Effector CD4-positive, alpha-beta T cell (primary cell): ENCODE measurements around the gene HS6ST2. TPM values are rescaled to one million over a fixed set of nuclear protein-coding genes. Genes with fewer than 3 reads are reported as not detected.
"Not testable (repeated sequence)": the region's sequence is repeated elsewhere in the genome, so short reads cannot be mapped to it uniquely, and the experiment has no call there.

Source experiments
- DNase-seq: peaks from one replicate; pipeline ENCODE4 v3.0.0-alpha.2; 2020
- total RNA-seq: gene quantifications from one replicate; lab custom pipeline; 2026; lab: John Stamatoyannopoulos, UW

HS6ST2 gene
- not detected for total RNA-seq

GRCh38 chrX:132958091-132958703 lies at the start of gene HS6ST2:
Gene HS6ST2 (minus strand): TSS chrX:132958629.
- DNase-seq, result no peak

DNA sequence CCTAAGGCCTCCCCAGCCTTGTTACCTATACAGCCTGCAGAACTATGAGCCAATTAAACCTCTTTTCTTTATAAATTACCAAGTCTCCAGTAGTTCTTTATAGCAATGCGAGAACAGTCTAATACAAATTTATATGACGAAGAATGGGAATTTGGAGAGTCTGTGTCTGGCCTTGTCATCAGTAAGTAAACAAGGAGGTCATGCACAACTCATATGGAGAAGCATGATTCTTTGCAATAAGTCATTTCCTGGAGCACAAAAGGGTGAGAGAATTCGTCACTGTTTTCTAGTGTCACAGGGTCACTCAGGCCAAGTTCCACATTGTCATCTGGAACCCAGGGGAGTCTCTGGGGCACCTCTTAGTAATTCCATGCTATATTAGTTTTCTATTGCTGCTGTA lies 49.0 kb upstream of the HS6ST2 start:
- DNase-seq, result no peak

- DNase-seq, result no peak
These were observed 47.2 kb upstream of the HS6ST2 start for GRCh38 chrX:133005616-133006015.

GRCh38 chrX:133005042-133005441 lies 46.6 kb upstream of the HS6ST2 start:
- DNase-seq, result no peak

DNA sequence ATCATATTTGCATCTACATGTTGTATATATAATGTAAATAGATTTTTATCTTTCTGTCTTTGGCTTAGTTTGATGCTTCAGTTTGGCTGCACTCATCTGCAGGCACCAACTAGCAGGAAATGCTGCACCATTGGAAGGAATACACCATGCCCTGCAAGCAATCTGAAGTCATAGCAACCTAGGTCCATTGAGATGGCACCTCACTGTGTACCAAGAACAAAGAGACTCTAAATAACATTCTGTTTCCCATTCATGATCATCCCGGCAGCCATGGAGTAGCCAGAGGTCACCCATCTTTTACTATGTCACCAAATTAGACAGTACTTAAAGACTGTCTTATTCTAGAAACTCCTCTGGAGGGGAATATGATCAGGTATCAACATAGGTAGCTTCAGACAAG lies 40.8 kb upstream of the HS6ST2 start:
- DNase-seq, result no peak

GRCh38 chrX:132990835-132991234 lies 32.4 kb upstream of the HS6ST2 start:
- no peak for DNase-seq

DNA sequence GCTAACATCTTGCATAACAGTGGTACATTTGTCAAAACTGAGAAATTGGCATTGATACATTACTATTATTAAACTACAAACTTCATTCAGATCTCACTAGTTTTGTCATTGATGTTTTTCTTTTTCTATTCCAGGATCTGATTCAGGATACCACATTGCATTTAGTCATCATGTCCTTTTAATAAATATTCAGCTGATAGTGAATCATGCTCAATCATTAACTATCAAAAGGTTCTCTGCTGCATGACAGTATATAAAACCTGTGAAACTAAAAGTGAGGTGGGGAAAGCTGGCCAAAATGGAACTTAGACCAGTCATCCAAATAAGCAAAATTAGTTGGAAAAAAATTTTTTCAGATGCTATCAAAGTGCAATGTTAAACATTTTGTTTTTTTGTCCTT lies 28.1 kb upstream of the HS6ST2 start:
- DNase-seq, result no peak

DNA sequence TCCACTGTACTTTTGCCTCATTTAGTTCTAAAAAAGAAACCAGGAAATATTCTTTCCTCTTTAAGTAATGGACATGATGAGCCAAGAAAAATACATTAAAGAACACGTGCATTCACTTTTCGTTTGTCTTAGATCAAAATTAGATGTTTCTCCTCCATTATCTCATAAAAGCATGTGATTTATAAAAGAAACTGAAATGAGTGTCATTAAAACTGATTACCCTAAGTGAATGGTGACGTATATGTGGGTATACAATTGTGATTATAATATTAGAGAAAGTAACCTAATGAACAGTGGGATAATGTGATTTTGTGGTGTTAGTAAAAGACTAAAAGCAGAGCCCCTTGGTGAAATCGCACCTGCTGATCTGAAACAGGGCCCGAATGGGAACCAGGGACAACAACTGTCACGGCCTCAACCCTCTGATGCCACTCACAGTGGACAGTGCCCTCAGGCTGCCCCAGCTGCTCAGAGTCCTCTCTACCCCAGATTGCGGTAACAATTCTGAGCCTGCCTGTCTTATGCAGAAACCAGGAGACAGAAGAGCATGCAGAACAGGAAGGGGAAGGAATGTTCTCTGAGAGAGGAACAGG lies 25.7 kb upstream of the HS6ST2 start:
- no peak for DNase-seq

GRCh38 chrX:132983496-132983895 lies 25.1 kb upstream of the HS6ST2 start:
- no peak for DNase-seq

GRCh38 chrX:132980035-132980434 lies 21.6 kb upstream of the HS6ST2 start:
- not testable (repeated sequence) for DNase-seq

- no peak for DNase-seq
These were observed 10.0 kb upstream of the HS6ST2 start for GRCh38 chrX:132968296-132968949.

GRCh38 chrX:132967049-132967448 lies 8.6 kb upstream of the HS6ST2 start:
- no peak for DNase-seq

- DNase-seq, result no peak
These were observed 7.0 kb upstream of the HS6ST2 start for GRCh38 chrX:132965461-132965860.

- DNase-seq, result no peak
These were observed 3.1 kb upstream of the HS6ST2 start for GRCh38 chrX:132961511-132961910.

GRCh38 chrX:132957211-132958090 lies 978 bp downstream of the HS6ST2 start:
- no peak for DNase-seq

DNA sequence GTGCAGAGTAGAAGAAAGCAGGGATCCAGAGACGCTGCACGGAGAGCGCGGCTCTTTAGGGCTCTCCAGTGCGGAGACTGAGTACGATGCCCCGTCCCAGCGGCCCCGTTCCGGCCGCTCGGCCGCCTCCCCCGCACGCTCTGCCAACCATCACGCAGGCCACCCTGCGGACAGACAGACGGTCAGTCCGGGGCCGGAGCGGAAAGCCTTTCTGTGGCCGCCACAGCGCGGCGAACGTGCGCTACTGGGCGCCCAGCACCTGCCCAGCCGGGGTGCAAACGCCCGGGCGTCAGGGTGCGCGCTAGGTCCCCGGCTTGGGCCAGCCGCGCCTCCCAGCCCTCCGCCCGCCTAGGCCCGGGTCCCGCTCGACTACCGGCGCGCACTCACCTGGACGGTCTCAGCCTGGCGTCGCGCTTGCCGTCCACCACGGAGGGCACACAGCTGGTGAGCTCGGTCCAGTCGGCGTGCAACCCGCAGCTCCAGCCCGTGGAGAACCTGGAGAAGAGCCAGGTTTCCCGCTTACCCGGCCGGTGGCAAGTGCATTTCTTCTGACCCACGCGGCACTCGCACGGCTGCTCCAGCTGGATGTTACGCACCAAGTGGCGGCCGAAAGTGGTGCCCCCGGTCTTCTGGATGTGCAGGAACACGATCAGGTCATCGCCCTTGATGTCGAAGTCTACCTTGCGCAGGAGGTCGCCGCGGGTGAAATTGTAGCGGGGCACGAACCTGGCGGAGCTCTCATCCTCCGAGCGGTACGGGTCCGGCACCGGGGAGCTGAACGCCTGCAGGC lies 1.8 kb downstream of the HS6ST2 start:
- DNase-seq, result no peak

GRCh38 chrX:132955690-132956089 lies 2.7 kb downstream of the HS6ST2 start:
- DNase-seq, result no peak

DNA sequence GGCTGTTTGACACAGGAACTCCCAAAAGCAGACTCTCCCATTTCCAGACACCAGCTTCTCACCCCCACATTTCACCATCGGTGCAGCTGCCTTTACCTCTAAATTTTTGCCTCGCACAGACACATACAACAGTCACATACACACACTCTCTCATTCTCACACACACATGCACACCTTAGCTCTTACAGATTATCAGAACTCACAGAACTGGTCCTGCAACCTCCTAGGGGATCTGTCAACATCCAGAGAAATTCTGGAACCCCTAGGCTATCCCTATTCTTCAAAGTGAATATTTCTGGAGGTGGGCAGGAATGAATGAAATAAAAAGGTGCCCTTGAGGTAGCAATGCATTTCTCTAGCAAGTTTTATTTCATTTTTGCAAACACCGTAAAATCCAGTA lies 4.1 kb downstream of the HS6ST2 start:
- no peak for DNase-seq

DNA sequence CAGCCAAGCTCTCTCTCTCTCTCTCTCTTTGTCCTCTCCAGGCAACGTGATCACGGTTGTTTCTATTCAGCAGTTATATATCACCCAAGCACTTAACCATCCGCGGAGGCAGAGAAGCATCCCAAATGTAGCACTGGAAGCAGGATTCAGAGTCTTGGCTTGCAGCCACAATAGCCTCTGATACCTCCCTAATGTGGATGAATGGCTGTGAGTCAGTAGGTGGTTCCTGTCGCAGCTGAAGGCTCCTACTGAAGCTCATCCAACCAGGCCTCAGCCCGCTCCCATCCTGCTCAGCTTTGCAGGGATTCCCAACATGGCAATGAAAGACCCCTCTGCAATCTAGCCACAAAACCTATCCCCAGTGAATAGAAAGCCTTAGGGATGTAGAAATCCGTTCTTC lies 5.1 kb downstream of the HS6ST2 start:
- DNase-seq, result no peak

DNA sequence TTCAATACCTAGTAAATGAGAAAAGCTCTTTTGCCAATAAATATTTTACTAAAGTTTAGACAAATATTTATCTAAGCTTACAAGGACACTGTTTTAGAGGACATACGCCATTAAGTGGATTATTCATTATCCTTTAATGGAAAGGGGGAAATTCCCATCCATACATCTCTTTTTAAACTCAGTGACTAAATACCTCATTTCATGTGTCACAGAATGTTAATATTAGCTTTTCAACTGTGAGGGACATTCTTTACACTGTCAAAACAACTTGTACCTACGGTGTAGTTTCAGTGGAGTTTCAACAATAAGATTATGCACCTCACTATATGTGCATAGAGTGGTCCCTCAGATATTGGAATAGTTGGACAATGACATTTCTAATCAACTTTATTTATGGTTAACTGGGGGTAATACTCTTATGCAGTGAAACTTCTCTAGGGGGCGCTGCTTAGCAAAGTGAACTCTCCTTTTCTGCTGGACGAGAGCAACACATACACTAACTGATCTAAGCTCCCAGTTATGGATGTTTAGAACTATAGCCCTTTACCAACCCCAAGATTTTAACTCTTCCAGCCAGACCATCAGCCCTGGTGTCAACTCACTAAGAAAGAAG lies 9.7 kb downstream of the HS6ST2 start:
- no peak for DNase-seq

GRCh38 chrX:132945055-132945599 lies 13.3 kb downstream of the HS6ST2 start:
- DNase-seq, result not testable (repeated sequence)
